PC-9 (cell line): Measurements from ENCODE around the gene TTLL3. TPM values are rescaled to one million over a fixed set of nuclear protein-coding genes. Genes with fewer than 3 reads are reported as not detected.

Source experiments
- BruUV-seq: library from RNA; stranded (reverse); fragments of 400-500 nt; replicated peaks from 2 replicates; lab custom pipeline; 2021; lab: Mats Ljungman, UMichigan
- CTCF ChIA-PET: fragments of 300-600 bp; sonication (Branson Sonifier 250); formaldehyde crosslinking; loops from one replicate; lab custom pipeline; 2022; ENCODE audit warnings: antibody characterized with exemption; lab: Charles Lee
- POLR2A ChIA-PET: fragments of 300-600 bp; sonication (Branson Sonifier 250); formaldehyde crosslinking; loops from one replicate; lab custom pipeline; 2022; ENCODE audit warnings: antibody characterized with exemption; ENCODE audit not compliant: unreplicated experiment; lab: Charles Lee
- DNase-seq, 2 experiments: peaks; one replicate each; pipeline versions ENCODE4 v3.0.0 to v3.0.0-alpha.2; 2015 to 2022; ENCODE audit warnings: mixed read lengths in 1 of 2
- H2AFZ ChIP-seq: fragments of 200-600 bp; sonication (generic); 2 replicates; pipeline ENCODE4 v1.8.1; 2017; ENCODE audit warnings: antibody characterized with exemption
- H3F3A ChIP-seq: fragments of 200-600 bp; sonication (generic); 2 replicates; pipeline ENCODE4 v1.8.1; 2017; ENCODE audit warnings: antibody characterized with exemption, mild to moderate bottlenecking, low read depth; ENCODE audit not compliant: insufficient read depth
- H3K27ac ChIP-seq: fragments of 200-600 bp; sonication (generic); 2 replicates; pipeline ENCODE4 v1.6.1; 2016; ENCODE audit warnings: mixed run types
- H3K27me3 ChIP-seq: fragments of 200-600 bp; sonication (generic); 2 replicates; pipeline ENCODE4 v1.6.1; 2016; ENCODE audit warnings: low read depth, mixed run types; ENCODE audit not compliant: insufficient read depth
- H3K36me3 ChIP-seq: fragments of 200-600 bp; sonication (generic); 2 replicates; pipeline ENCODE4 v1.6.1; 2016; ENCODE audit warnings: low read depth, mixed run types
- H3K4me1 ChIP-seq: fragments of 200-600 bp; sonication (generic); replicated peaks from 2 replicates; pipeline ENCODE4 v1.6.1; 2016; ENCODE audit warnings: mixed run types; ENCODE audit not compliant: insufficient read depth
- H3K4me2 ChIP-seq: fragments of 200-600 bp; sonication (generic); 2 replicates; pipeline ENCODE4 v1.6.1; 2017; ENCODE audit warnings: mixed run types
- H3K4me3 ChIP-seq: fragments of 200-600 bp; sonication (generic); 2 replicates; pipeline ENCODE4 v1.6.1; 2016; ENCODE audit warnings: mixed run types
- H3K79me2 ChIP-seq: fragments of 200-600 bp; sonication (generic); 2 replicates; pipeline ENCODE4 v1.6.1; 2017; ENCODE audit warnings: low read depth, mixed run types
- H3K9me2 ChIP-seq: fragments of 200-600 bp; sonication (generic); 2 replicates; pipeline ENCODE4 v1.8.1; 2017; ENCODE audit warnings: mild to moderate bottlenecking; ENCODE audit not compliant: insufficient read depth
- H3K9me3 ChIP-seq: fragments of 200-600 bp; sonication (generic); 2 replicates; pipeline ENCODE4 v1.8.1; 2016; ENCODE audit warnings: low read depth; ENCODE audit not compliant: insufficient read depth
- H4K20me1 ChIP-seq: fragments of 200-600 bp; sonication (generic); 2 replicates; pipeline ENCODE4 v1.8.1; 2017; ENCODE audit not compliant: insufficient read depth
- CTCF ChIP-seq: fragments of 200-600 bp; sonication (generic); conservative IDR thresholded peaks from 2 replicates; pipeline ENCODE4 v1.6.1; 2017; ENCODE audit warnings: mixed run types, antibody characterized with exemption, mild to moderate bottlenecking, moderate library complexity
- EZH2 ChIP-seq: fragments of 200-600 bp; sonication (generic); IDR thresholded peaks from 2 replicates; pipeline ENCODE4 v1.8.0; 2017; ENCODE audit warnings: antibody characterized with exemption, low read depth
- intact Hi-C: fragments of 100-400 bp; cut with micrococcal nuclease; formaldehyde crosslinking; loops from one replicate; pipeline ENCODE4 v1.10.0; 2022; ENCODE audit not compliant: unreplicated experiment
- total RNA-seq: library from RNA; stranded (reverse); gene quantifications from 2 replicates; pipeline ENCODE4 v1.2.3, GENCODE V29; 2021

Gene TTLL3
- total RNA-seq, 1 experiment from 2014 or later, result 21.7 TPM

- no peak overlapping the region for H2AFZ ChIP-seq
- H3K4me2 ChIP-seq, result no peak overlapping the region
- H3K27ac ChIP-seq, result no peak overlapping the region
- DNase-seq, result no peak
- H3K9me3 ChIP-seq, result no peaks in the 10 kb centered on the region
- intact Hi-C loops, result loop anchor here (10.0 kb wide), 1 partner anchor 299 kb away; no protein-coding TSS in a partner anchor
- H3K9me2 ChIP-seq, result no peaks in the 10 kb centered on the region
- BruUV-seq, result no TSS peak
- peaks cover 21% of the 10 kb centered on the region for H4K20me1 ChIP-seq
- peaks cover 3% of the 10 kb centered on the region for H3K4me1 ChIP-seq
- no peaks in the 10 kb centered on the region for H3K79me2 ChIP-seq
- H3K36me3 ChIP-seq, result peaks cover 43% of the 10 kb centered on the region
- H3K4me3 ChIP-seq, result no peak overlapping the region
- POLR2A ChIA-PET, result interaction anchor here (0.5 to 0.6 kb wide), 2 partner anchors 23 to 208 kb away, joined by 4 read pairs; no protein-coding TSS in a partner anchor
- CTCF ChIA-PET, result no interaction called here
- peaks cover 49% of the 10 kb centered on the region for H3F3A ChIP-seq
- TF ChIP-seq CTCF, result no peak
- no peak for TF ChIP-seq EZH2
- no peaks in the 10 kb centered on the region for H3K27me3 ChIP-seq
These were observed 6.6 kb upstream of the TTLL3 start for GRCh38 chr3:9803494-9803893.

GRCh38 chr3:9804996-9805395, 5.1 kb upstream of the TTLL3 start:
- peaks cover 12% of the 10 kb centered on the region for H4K20me1 ChIP-seq
- no peaks in the 10 kb centered on the region for H3K9me3 ChIP-seq
- H3K9me2 ChIP-seq, result no peaks in the 10 kb centered on the region
- no peaks in the 10 kb centered on the region for H3K27me3 ChIP-seq
- BruUV-seq, result no TSS peak
- peaks cover 14% of the 10 kb centered on the region for H3K4me1 ChIP-seq
- DNase-seq, result no peak
- ChIA-PET POLR2A (interaction anchor here (0.7 kb wide), 1 partner anchor 141 kb away, joined by 3 read pairs; no protein-coding TSS in a partner anchor), CTCF (interaction anchor here (0.6 kb wide), 1 partner anchor 211 kb away, joined by 3 read pairs; no protein-coding TSS in a partner anchor)
- H3K79me2 ChIP-seq, result no peaks in the 10 kb centered on the region
- no peak overlapping the region for H3K4me2 ChIP-seq
- no peak for TF ChIP-seq EZH2
- TF ChIP-seq CTCF, result no peak
- H2AFZ ChIP-seq, result no peak overlapping the region
- peaks cover 31% of the 10 kb centered on the region for H3K36me3 ChIP-seq
- no peak overlapping the region for H3K4me3 ChIP-seq
- intact Hi-C loops, result loop anchor here (10.0 kb wide), 1 partner anchor 300 kb away; no protein-coding TSS in a partner anchor
- H3K27ac ChIP-seq, result no peak overlapping the region
- H3F3A ChIP-seq, result peaks cover 48% of the 10 kb centered on the region

- Histone ChIP-seq H3K79me2 (no peaks in the 10 kb centered on the region), H3K4me3 (no peak overlapping the region), H3K4me1 (peaks cover 19% of the 10 kb centered on the region), H3K9me3 (no peaks in the 10 kb centered on the region), H4K20me1 (0 out of 2 replicates have a peak, but pooled peaks cover 7% of the 10 kb centered on the region), H3K36me3 (peaks cover 22% of the 10 kb centered on the region), H2AFZ (no peak overlapping the region), H3K27ac (no peak overlapping the region), H3K4me2 (no peak overlapping the region), H3K9me2 (no peaks in the 10 kb centered on the region), H3F3A (peaks cover 40% of the 10 kb centered on the region), H3K27me3 (no peaks in the 10 kb centered on the region)
- no peak for DNase-seq
- ChIA-PET POLR2A (no interaction called here), CTCF (no interaction called here)
- TF ChIP-seq CTCF (no peak), EZH2 (no peak)
- no TSS peak for BruUV-seq
- intact Hi-C loops, result loop anchor here (10.0 kb wide), 1 partner anchor 301 kb away; no protein-coding TSS in a partner anchor
These were observed 3.9 kb upstream of the TTLL3 start for GRCh38 chr3:9806137-9806536.
